K562 treated with DMSO at 1 percent for 48 hours (cell line): Measurements from ENCODE around the gene VSTM2L. TPM values are rescaled to one million over a fixed set of nuclear protein-coding genes. Genes with fewer than 3 reads are reported as not detected.

Experiments
- total RNA-seq: library from RNA; unstranded; fragments of 300-600 nt; gene quantifications from 2 replicates; pipeline ENCODE4 v1.2.3, GENCODE V29; 2022; ENCODE audit warnings: low replicate concordance; ENCODE audit errors: extremely low read depth

Gene VSTM2L
- total RNA-seq, result not detected in 2 replicates

DNA sequence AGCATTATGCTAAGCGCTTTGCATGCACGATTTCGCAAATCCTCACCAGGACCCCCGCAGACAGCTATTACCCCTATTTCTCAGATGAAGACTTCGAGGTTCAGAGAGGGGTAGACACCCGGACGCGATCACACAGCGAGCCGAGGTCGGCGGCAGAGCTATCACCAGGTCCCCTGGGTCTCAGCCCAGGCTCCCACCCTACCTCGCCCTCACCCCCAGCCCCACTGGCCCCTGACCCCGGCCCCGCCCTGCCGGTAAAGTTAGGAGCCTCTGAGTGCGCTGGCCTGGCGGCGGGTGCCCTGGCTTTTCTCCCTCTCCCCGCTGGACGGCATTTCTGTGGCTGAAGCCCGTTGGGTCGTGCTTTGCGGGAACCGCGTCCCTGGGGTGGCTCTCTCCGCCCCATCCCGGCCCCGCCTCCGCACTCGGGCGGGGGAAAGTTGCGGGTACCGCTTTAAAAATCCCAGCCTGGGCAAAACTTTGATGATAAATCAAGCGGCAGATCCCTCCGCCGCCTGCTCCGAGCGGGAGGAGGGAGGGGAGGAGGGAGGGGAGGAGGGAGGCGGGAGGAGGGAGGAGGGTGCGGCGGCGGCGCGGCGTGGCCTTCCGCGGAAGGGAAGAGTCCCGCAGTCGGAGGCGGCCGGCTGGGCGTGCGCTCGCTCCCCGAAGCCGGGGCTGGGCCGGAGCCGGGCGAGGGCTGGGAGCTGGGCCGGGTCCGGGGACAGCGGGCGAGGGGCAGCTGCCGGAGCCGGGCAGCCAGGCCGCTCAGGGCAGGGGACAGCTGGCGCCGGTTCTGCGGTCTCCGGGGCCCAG is at the start of gene VSTM2L:
Gene VSTM2L, plus strand, starts transcription at position 624 of the 810 bp plus-strand sequence. CDS start 224 bp downstream, outside the sequence.

Other genes starting within 250 kb of the VSTM2L start
- gene CTNNBL1, start 209.1 kb upstream of the VSTM2L start, total RNA-seq, result not detected in 2 replicates
- not detected in 2 replicates for gene TTI1, start 130.3 kb downstream of the VSTM2L start, total RNA-seq
- not detected in 2 replicates for gene RPRD1B, start 130.6 kb downstream of the VSTM2L start, total RNA-seq